ENCODE results near the gene DDN. TPM values are rescaled to one million over a fixed set of nuclear protein-coding genes. Genes with fewer than 3 reads are reported as not detected.

DDN gene
- total RNA-seq, 1 experiment from 2014 or later = 0.17 TPM

DNA sequence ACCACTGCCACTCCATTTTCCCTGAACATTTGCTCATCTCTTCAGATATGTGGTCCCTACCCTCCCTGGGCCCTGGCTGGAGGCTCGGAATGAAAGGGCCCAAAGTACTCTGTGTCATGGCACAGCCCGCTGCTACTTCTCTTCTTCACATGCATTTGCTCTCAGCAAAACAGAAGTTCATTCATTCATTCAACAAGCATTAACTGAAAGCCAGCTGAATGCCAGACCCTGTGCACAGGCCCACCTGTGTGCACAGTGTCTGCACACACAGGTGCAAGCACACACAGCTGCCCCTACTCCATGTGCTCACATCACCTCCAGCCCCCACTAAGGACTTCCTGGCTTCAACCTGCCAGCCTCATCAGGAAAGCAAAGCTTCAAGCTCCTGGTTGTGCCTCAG is 13.3 kb downstream of the DDN start:
- no peak for DNase-seq
- Histone ChIP-seq H3K4me2 (no peak overlapping the region), H3K9me2 (ENCODE audit: insufficient read depth) (no peaks in the 10 kb centered on the region), H3K27ac (no peak overlapping the region), H4K20me1 (ENCODE audit: insufficient read depth) (no peaks in the 10 kb centered on the region), H3K27me3 (ENCODE audit: insufficient read depth, low read depth) (peaks cover 33% of the 10 kb centered on the region), H3K4me3 (no peak overlapping the region), H3K36me3 (ENCODE audit: low read depth) (no peaks in the 10 kb centered on the region), H3K79me2 (ENCODE audit: low read depth) (no peaks in the 10 kb centered on the region), H3F3A (ENCODE audit: insufficient read depth, low read depth) (no peaks in the 10 kb centered on the region), H3K9me3 (ENCODE audit: insufficient read depth, low read depth) (no peaks in the 10 kb centered on the region), H2AFZ (no peak overlapping the region), H3K4me1 (replicated peaks; ENCODE audit: insufficient read depth) (no peaks in the 10 kb centered on the region)
- intact Hi-C loops (cut with micrococcal nuclease; ENCODE audit: unreplicated experiment) = no loop called here
- no peak for TF ChIP-seq EZH2 (IDR thresholded peaks at IDR 0.05; ENCODE audit: low read depth)
- TF ChIP-seq, protein P1, sequence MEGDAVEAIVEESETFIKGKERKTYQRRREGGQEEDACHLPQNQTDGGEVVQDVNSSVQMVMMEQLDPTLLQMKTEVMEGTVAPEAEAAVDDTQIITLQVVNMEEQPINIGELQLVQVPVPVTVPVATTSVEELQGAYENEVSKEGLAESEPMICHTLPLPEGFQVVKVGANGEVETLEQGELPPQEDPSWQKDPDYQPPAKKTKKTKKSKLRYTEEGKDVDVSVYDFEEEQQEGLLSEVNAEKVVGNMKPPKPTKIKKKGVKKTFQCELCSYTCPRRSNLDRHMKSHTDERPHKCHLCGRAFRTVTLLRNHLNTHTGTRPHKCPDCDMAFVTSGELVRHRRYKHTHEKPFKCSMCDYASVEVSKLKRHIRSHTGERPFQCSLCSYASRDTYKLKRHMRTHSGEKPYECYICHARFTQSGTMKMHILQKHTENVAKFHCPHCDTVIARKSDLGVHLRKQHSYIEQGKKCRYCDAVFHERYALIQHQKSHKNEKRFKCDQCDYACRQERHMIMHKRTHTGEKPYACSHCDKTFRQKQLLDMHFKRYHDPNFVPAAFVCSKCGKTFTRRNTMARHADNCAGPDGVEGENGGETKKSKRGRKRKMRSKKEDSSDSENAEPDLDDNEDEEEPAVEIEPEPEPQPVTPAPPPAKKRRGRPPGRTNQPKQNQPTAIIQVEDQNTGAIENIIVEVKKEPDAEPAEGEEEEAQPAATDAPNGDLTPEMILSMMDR (conservative IDR thresholded peaks at IDR 0.05) = no peak
- ChIA-PET POLR2A (ENCODE audit: unreplicated experiment) (no interaction called here), CTCF (interaction anchor here (0.6 kb wide), 1 partner anchor 39 kb away, joined by 3 read pairs; no protein-coding TSS in a partner anchor)
- no TSS peak for BruUV-seq (replicated peaks)

DNA sequence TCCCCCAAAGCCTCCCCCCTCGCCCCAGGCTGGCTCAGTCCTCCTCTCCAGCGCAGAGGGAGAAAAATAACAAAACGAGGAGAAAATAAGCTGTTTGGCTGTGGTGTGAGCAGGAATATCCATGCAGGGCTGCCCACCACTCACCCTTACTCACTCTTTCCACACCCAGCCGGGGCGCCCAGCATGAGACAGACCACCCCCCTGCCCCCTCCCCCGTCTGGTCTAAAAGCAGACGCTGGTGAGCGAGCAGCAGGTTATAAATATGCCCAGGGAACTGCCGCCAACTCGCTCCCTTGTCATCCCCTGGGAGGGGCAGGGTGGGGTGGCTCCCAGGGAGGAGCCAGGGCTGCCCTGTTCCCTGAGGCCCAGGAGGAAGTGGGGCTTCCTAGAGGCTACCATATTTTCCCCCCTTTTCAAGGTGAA is 13.7 kb downstream of the DDN start:
- H3K36me3 ChIP-seq (ENCODE audit: low read depth) = no peaks in the 10 kb centered on the region
- no peaks in the 10 kb centered on the region for H3K9me3 ChIP-seq (ENCODE audit: insufficient read depth, low read depth)
- H4K20me1 ChIP-seq (ENCODE audit: insufficient read depth) = no peaks in the 10 kb centered on the region
- H3K4me2 ChIP-seq = no peak overlapping the region
- H3K27ac ChIP-seq = no peak overlapping the region
- no peaks in the 10 kb centered on the region for H3F3A ChIP-seq (ENCODE audit: insufficient read depth, low read depth)
- no TSS peak for BruUV-seq (replicated peaks)
- no peaks in the 10 kb centered on the region for H3K4me1 ChIP-seq (replicated peaks; ENCODE audit: insufficient read depth)
- POLR2A ChIA-PET (ENCODE audit: unreplicated experiment) = no interaction called here
- CTCF ChIA-PET = interaction anchor here (0.6 kb wide), 1 partner anchor 39 kb away, joined by 3 read pairs; no protein-coding TSS in a partner anchor
- H3K27me3 ChIP-seq (ENCODE audit: insufficient read depth, low read depth) = peaks cover 36% of the 10 kb centered on the region
- intact Hi-C loops (cut with micrococcal nuclease; ENCODE audit: unreplicated experiment) = no loop called here
- H2AFZ ChIP-seq = no peak overlapping the region
- DNase-seq = no peak
- H3K79me2 ChIP-seq (ENCODE audit: low read depth) = no peaks in the 10 kb centered on the region
- H3K4me3 ChIP-seq = no peak overlapping the region
- no peaks in the 10 kb centered on the region for H3K9me2 ChIP-seq (ENCODE audit: insufficient read depth)
- no peak for TF ChIP-seq EZH2 (IDR thresholded peaks at IDR 0.05; ENCODE audit: low read depth)
- TF ChIP-seq, protein P1 (conservative IDR thresholded peaks at IDR 0.05) = no peak

DNA sequence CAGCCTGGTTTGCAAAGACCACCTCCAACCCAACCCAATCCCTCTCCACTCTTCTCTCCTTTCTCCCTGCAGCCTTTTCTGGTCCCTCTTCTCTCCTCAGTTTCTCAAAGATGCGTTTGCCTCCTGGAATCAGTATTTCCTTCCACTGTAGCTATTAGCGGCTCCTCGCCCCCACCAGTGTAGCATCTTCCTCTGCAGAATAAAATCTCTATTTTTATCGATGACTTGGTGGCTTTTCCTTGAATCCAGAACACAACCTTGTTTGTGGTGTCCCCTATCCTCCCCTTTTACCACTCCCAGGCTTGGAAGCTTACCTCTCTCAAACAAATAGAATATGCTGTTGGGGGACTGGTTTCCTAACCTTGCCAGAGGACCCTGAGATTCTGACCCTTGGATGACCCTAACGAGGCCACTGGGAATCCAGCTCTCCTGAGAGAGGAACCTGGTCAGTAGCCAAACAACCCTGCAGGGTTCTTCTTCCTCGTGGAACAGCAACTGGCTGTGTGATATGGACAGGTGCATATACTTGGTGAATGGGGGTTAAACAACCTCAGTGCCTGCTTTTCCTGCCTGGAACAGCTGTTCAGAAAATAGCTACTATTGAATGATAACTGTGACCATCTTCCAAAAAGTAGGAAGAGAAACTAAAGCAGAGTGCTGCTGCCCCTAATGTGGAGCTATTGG is 16.6 kb downstream of the DDN start:
- no peaks in the 10 kb centered on the region for H3K9me2 ChIP-seq (ENCODE audit: insufficient read depth)
- no peak overlapping the region for H3K4me3 ChIP-seq
- peaks cover 55% of the 10 kb centered on the region for H3K27me3 ChIP-seq (ENCODE audit: insufficient read depth, low read depth)
- BruUV-seq (replicated peaks) = no TSS peak
- CTCF ChIA-PET = no interaction called here
- H3K4me1 ChIP-seq (replicated peaks; ENCODE audit: insufficient read depth) = no peaks in the 10 kb centered on the region
- H4K20me1 ChIP-seq (ENCODE audit: insufficient read depth) = no peaks in the 10 kb centered on the region
- no peak overlapping the region for H3K4me2 ChIP-seq
- H3K79me2 ChIP-seq (ENCODE audit: low read depth) = no peaks in the 10 kb centered on the region
- no peaks in the 10 kb centered on the region for H3K9me3 ChIP-seq (ENCODE audit: insufficient read depth, low read depth)
- no peak overlapping the region for H3K27ac ChIP-seq
- no peak overlapping the region for H2AFZ ChIP-seq
- TF ChIP-seq EZH2 (IDR thresholded peaks at IDR 0.05; ENCODE audit: low read depth) = no peak
- TF ChIP-seq, protein P1 (conservative IDR thresholded peaks at IDR 0.05) = no peak
- no peaks in the 10 kb centered on the region for H3K36me3 ChIP-seq (ENCODE audit: low read depth)
- POLR2A ChIA-PET (ENCODE audit: unreplicated experiment) = no interaction called here
- no peak for DNase-seq
- intact Hi-C loops (cut with micrococcal nuclease; ENCODE audit: unreplicated experiment) = no loop called here
- no peaks in the 10 kb centered on the region for H3F3A ChIP-seq (ENCODE audit: insufficient read depth, low read depth)

Measured in PC-9 (cell line).